H9 (cell line): ENCODE data around the gene MAP3K9. TPM values are rescaled to one million over a fixed set of nuclear protein-coding genes. Genes with fewer than 3 reads are reported as not detected.

Experiments
- DNase-seq: peaks from one replicate; pipeline ENCODE4 v3.0.0-alpha.2; 2017
- H2AFZ ChIP-seq: one replicate; pipeline ENCODE4 v1.6.1; 2013; ENCODE audit warnings: mild to moderate bottlenecking, low read length, control low read depth, moderate library complexity
- H2AK5ac ChIP-seq: 2 replicates; pipeline ENCODE4 v1.6.1; 2013; ENCODE audit warnings: low read length, control low read depth, mixed read lengths; ENCODE audit not compliant: insufficient read length
- H2BK120ac ChIP-seq: one replicate; pipeline ENCODE4 v1.6.1; 2013; ENCODE audit warnings: low read depth, mild to moderate bottlenecking, low read length, control low read depth, inconsistent platforms; ENCODE audit not compliant: poor library complexity, severe bottlenecking
- H2BK12ac ChIP-seq: 2 replicates; pipeline ENCODE4 v1.6.1; 2013; ENCODE audit warnings: low read length, control low read depth, mixed read lengths, low read depth; ENCODE audit not compliant: insufficient read length
- H2BK15ac ChIP-seq: 2 replicates; pipeline ENCODE4 v1.6.1; 2013; ENCODE audit warnings: low read depth, low read length, control low read depth
- H2BK20ac ChIP-seq: one replicate; pipeline ENCODE4 v1.6.1; 2013; ENCODE audit warnings: low read depth, mild to moderate bottlenecking, low read length, control low read depth, inconsistent platforms; ENCODE audit not compliant: poor library complexity, severe bottlenecking
- H2BK5ac ChIP-seq: 2 replicates; pipeline ENCODE4 v1.6.1; 2013; ENCODE audit warnings: low read length, control low read depth, mixed read lengths; ENCODE audit not compliant: insufficient read length
- H3K14ac ChIP-seq: 2 replicates; pipeline ENCODE4 v1.6.1; 2013; ENCODE audit warnings: low read length, control low read depth; ENCODE audit not compliant: insufficient read depth
- H3K18ac ChIP-seq: 2 replicates; pipeline ENCODE4 v1.6.1; 2013; ENCODE audit warnings: low read depth, mild to moderate bottlenecking, mixed read lengths, low read length, control low read depth; ENCODE audit not compliant: insufficient read length
- H3K23ac ChIP-seq: 2 replicates; pipeline ENCODE4 v1.6.1; 2013; ENCODE audit warnings: low read length, control low read depth, mixed read lengths, low read depth; ENCODE audit not compliant: insufficient read length
- H3K23me2 ChIP-seq: 2 replicates; pipeline ENCODE4 v1.6.1; 2013; ENCODE audit warnings: low read depth, mild to moderate bottlenecking, mixed read lengths, low read length, control low read depth; ENCODE audit not compliant: insufficient read length, poor library complexity, severe bottlenecking
- H3K27ac ChIP-seq: 2 replicates; pipeline ENCODE4 v1.5.1; 2013; ENCODE audit warnings: low read length, control low read depth, mixed read lengths, low read depth; ENCODE audit not compliant: insufficient read length
- H3K27me3 ChIP-seq: 2 replicates; pipeline ENCODE4 v1.6.1; 2013; ENCODE audit warnings: low read length, control low read depth, inconsistent platforms; ENCODE audit not compliant: insufficient read depth
- H3K4ac ChIP-seq: 2 replicates; pipeline ENCODE4 v1.6.1; 2013; ENCODE audit warnings: low read depth, mild to moderate bottlenecking, control low read depth, inconsistent platforms, low read length, moderate library complexity
- H3K4me1 ChIP-seq: 2 replicates; pipeline ENCODE4 v1.6.1; 2013; ENCODE audit warnings: low read length, control low read depth, inconsistent platforms; ENCODE audit not compliant: insufficient read depth
- H3K4me2 ChIP-seq: 2 replicates; pipeline ENCODE4 v1.6.1; 2013; ENCODE audit warnings: low read length, control low read depth, mixed read lengths; ENCODE audit not compliant: insufficient read length, insufficient read depth
- H3K56ac ChIP-seq: 2 replicates; pipeline ENCODE4 v1.6.1; 2013; ENCODE audit warnings: low read depth, mild to moderate bottlenecking, mixed read lengths, low read length, control low read depth; ENCODE audit not compliant: insufficient read length
- H3K79me1 ChIP-seq: 2 replicates; pipeline ENCODE4 v1.6.1; 2013; ENCODE audit warnings: low read depth, mild to moderate bottlenecking, moderate library complexity, low read length, control low read depth, inconsistent platforms; ENCODE audit not compliant: insufficient read depth, poor library complexity, severe bottlenecking
- H3K79me2 ChIP-seq: 2 replicates; pipeline ENCODE4 v1.6.1; 2013; ENCODE audit warnings: low read length, control low read depth, inconsistent platforms; ENCODE audit not compliant: insufficient read depth
- H3K9ac ChIP-seq: 2 replicates; pipeline ENCODE4 v1.6.1; 2013; ENCODE audit warnings: low read length, control low read depth, mixed read lengths; ENCODE audit not compliant: insufficient read length; ENCODE audit errors: extremely low read depth
- H3K9me3 ChIP-seq: one replicate; pipeline ENCODE4 v1.6.1; 2013; ENCODE audit warnings: low read depth, low read length, inconsistent platforms; ENCODE audit not compliant: control insufficient read depth
- H3T11ph ChIP-seq: one replicate; pipeline ENCODE4 v1.6.1; 2013; ENCODE audit warnings: mild to moderate bottlenecking, low read length, control low read depth, inconsistent platforms
- H4K20me1 ChIP-seq: one replicate; pipeline ENCODE4 v1.6.1; 2013; ENCODE audit not compliant: control insufficient read depth, insufficient read length, insufficient read depth
- H4K5ac ChIP-seq: 2 replicates; pipeline ENCODE4 v1.6.1; 2013; ENCODE audit warnings: low read depth, mild to moderate bottlenecking, mixed read lengths, low read length, control low read depth; ENCODE audit not compliant: insufficient read length
- H4K8ac ChIP-seq: replicated peaks from 2 replicates; pipeline ENCODE4 v1.6.1; 2013; ENCODE audit warnings: low read length, control low read depth, mixed read lengths, low read depth; ENCODE audit not compliant: insufficient read length
- H4K91ac ChIP-seq: 2 replicates; pipeline ENCODE4 v1.6.1; 2013; ENCODE audit warnings: low read depth, mild to moderate bottlenecking, moderate library complexity, mixed read lengths, low read length, control low read depth; ENCODE audit not compliant: insufficient read length
- H3K27ac Mint-ChIP-seq, 3 experiments: 2 replicates in 2 of 3; 3 replicates in 1 of 3; pipeline ENCODE4 v1.8.0; 2020 to 2021; ENCODE audit warnings: mixed read lengths in 3 of 3, mild to moderate bottlenecking in 1 of 3, moderate library complexity in 1 of 3
- H3K27me3 Mint-ChIP-seq: 2 replicates; pipeline ENCODE4 v1.8.0; 2021; ENCODE audit warnings: low read depth, mild to moderate bottlenecking, moderate library complexity, mixed read lengths
- H3K36me3 Mint-ChIP-seq, 3 experiments: 2 replicates in 2 of 3; 3 replicates in 1 of 3; pipeline ENCODE4 v1.8.0; 2020 to 2021; ENCODE audit warnings: low read depth in 3 of 3, mixed read lengths in 3 of 3; ENCODE audit not compliant: insufficient read depth in 1 of 3
- H3K4me1 Mint-ChIP-seq, 2 experiments: 2 replicates each; pipeline ENCODE4 v1.8.0; 2020; ENCODE audit warnings: mixed read lengths in 2 of 2
- H3K4me3 Mint-ChIP-seq, 2 experiments: 2 replicates in 1 of 2; 3 replicates in 1 of 2; pipeline ENCODE4 v1.8.0; 2020 to 2021; ENCODE audit warnings: mild to moderate bottlenecking in 2 of 2, mixed read lengths in 2 of 2, moderate library complexity in 1 of 2
- H3K9me3 Mint-ChIP-seq, 2 experiments: 2 replicates in 1 of 2; 3 replicates in 1 of 2; pipeline ENCODE4 v1.8.0; 2020; ENCODE audit warnings: mild to moderate bottlenecking in 2 of 2, mixed read lengths in 2 of 2, moderate library complexity in 1 of 2
- CTCF ChIP-seq: fragments of 200-600 bp; sonication (generic); conservative IDR thresholded peaks from 3 replicates; pipeline ENCODE4 v1.8.0; 2021; ENCODE audit warnings: antibody characterized with exemption, mild to moderate bottlenecking
- WGBS: extraction: QIAGEN DNeasy Blood & Tissue Kit; methylation state at CpG from one replicate; pipeline ENCODE4 v1.1.7; 2013; ENCODE audit warnings: missing lambda C conversion rate, low lambda C conversion rate, mixed read lengths; ENCODE audit not compliant: insufficient read length; ENCODE audit errors: extremely low coverage; 5-methylcytosine and 5-hydroxymethylcytosine counted together
- total RNA-seq: library from RNA; stranded (reverse); gene quantifications from 2 replicates; pipeline ENCODE4 v1.2.1, GENCODE V29; 2021

MAP3K9 gene
- total RNA-seq, 1 experiment from 2014 or later: 20.0 TPM

- DNase-seq: no peak
- H3K79me1 ChIP-seq: no peaks in the 10 kb centered on the region
- no peaks in the 10 kb centered on the region for H3K23me2 ChIP-seq
- no peak overlapping the region for H4K91ac ChIP-seq
- H4K5ac ChIP-seq: no peak overlapping the region
- no peak overlapping the region for H3T11ph ChIP-seq
- H2BK120ac ChIP-seq: no peak overlapping the region
- no peaks in the 10 kb centered on the region for H3K36me3 Mint-ChIP-seq
- H2AK5ac ChIP-seq: no peak overlapping the region
- no peaks in the 10 kb centered on the region for H3K9me3 Mint-ChIP-seq
- no peak overlapping the region for H3K18ac ChIP-seq
- no peak overlapping the region for H2BK12ac ChIP-seq
- H3K4me2 ChIP-seq: no peak overlapping the region
- no peak overlapping the region for H2BK15ac ChIP-seq
- no peak overlapping the region for H3K4me3 Mint-ChIP-seq
- H2BK5ac ChIP-seq: no peak overlapping the region
- H3K27ac ChIP-seq: no peak overlapping the region
- no peak overlapping the region for H4K8ac ChIP-seq
- H3K9me3 ChIP-seq: no peaks in the 10 kb centered on the region
- H2AFZ ChIP-seq: no peak overlapping the region
- no peak overlapping the region for H3K23ac ChIP-seq
- TF ChIP-seq CTCF: no peak
- H2BK20ac ChIP-seq: no peak overlapping the region
- no peaks in the 10 kb centered on the region for H3K79me2 ChIP-seq
- H3K27me3 ChIP-seq: no peaks in the 10 kb centered on the region
- no CpG with 5 or more reads among the region's 2 CpGs for WGBS
- no peak overlapping the region for H3K14ac ChIP-seq
- no peak overlapping the region for H3K9ac ChIP-seq
- no peaks in the 10 kb centered on the region for H3K4me1 ChIP-seq
- H3K27me3 Mint-ChIP-seq: no peaks in the 10 kb centered on the region
- H3K4me1 Mint-ChIP-seq: no peaks in the 10 kb centered on the region
- no peak overlapping the region for H3K4ac ChIP-seq
- no peaks in the 10 kb centered on the region for H4K20me1 ChIP-seq
- no peak overlapping the region for H3K27ac Mint-ChIP-seq
- H3K56ac ChIP-seq: no peak overlapping the region
Observed at GRCh38 chr14:70845601-70846000, 36.3 kb upstream of the MAP3K9 start.
